HG02885 (cell line): ENCODE measurements around the gene SZRD1.

Experiments used
- ATAC-seq: cut with Tn5 transposase; IDR thresholded peaks from one replicate; pipeline ENCODE4 v1.9.1; 2021; ENCODE audit warnings: mild to moderate bottlenecking; ENCODE audit not compliant: unreplicated experiment, poor library complexity

Gene SZRD1

DNA sequence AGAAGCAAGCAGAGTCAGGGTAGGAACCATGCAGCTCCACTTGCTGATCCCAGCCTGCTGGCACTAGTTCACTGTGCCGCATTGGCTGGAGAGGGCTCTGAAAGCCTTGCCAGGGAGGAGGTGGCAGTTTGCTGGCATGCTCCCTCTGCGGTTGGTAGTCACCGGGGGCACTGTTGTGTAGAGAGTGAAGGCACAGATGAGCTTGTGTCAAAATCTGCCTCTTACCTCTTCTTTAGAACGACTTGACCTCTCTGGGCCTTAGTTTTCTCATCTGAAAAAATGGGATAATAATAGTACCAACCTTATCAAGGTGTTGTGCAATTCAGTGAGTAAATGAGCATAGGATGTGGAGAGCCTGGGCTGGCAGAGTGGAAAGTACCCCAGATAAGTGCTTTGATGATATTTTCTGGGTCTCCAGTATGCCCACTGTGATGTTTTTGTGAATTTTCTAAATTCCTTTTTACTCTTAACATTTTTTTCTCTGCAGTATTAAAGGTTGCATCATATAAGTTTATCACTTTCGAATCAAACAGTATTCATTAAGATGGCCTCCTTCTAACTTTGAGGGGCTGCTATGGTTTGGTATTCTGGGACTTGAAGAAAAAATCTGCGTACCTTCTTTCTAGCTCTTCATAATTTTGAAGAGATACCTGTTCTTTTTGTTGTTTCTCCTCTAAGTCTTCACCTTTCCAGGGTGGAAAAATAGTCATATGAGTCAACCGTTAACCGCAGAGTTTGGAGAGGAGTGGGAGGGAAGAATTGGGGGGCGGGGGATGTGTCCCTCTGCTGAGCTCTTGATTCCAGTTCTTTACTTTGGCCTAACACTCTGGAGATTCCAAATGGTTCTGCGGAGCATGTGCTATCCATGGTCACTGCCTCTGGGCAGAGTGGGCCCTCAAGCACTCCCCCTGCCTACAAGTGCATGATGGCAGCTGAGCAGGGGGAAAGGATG, 26.8 kb downstream of the SZRD1 start:
- ATAC-seq = no peak

DNA sequence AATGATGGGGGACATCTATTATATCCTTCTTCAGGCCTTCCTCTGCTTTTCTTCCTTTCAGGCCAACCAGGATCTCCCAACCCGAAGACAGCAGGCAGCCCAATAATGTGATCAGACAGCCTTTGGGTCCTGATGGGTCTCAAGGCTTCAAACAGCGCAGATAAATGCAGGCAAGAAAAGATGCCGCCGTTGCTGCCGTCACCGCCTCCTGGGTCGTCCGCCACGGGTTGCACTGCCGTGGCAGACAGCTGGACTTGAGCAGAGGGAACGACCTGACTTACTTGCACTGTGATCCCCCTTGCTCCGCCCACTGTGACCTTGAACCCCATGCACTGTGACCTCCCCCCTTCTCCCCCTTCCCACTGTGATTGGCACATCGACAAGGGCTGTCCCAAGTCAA, 27.9 kb downstream of the SZRD1 start:
- ATAC-seq = no peak

DNA sequence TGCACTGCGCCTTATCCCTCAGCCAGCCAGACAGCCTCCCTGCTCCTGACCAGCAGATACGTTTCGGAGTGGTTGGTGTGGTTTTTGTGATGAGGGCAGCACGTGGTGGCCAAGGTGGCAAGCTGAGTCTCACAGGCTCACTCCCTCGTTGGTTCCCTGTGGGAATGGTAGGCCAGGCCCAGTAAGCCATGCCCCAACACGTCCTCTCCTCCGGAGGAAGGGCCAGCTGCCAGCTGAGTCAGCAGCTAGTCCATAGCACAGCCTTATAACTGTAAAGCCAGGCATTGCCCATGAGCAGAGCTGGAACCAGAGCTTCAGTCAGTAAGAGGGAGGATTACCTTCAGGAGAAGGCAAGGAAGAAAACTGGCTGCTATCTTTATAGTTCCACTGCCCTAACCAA, 29.5 kb downstream of the SZRD1 start:
- no peak for ATAC-seq

DNA sequence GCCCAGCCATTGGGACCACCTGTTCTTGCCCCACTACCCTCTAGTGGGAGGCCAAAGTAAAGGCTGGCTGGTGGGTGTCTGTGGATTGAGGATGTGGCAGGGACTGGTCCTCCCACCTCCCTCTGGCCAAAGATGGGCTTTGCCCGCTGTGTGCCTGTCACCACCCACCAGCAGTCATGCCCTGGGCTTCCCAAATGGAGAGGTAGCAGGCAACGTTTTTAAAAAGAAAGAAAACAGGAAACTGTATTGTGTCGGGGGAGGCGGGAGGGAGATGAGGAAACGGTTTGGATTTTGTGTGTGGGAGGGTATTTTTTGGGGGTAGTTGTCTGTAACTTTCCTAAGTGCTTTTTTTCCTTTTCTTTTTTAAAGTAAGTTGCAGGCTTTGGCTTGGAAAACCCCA, 30.1 kb downstream of the SZRD1 start:
- ATAC-seq = no peak

DNA sequence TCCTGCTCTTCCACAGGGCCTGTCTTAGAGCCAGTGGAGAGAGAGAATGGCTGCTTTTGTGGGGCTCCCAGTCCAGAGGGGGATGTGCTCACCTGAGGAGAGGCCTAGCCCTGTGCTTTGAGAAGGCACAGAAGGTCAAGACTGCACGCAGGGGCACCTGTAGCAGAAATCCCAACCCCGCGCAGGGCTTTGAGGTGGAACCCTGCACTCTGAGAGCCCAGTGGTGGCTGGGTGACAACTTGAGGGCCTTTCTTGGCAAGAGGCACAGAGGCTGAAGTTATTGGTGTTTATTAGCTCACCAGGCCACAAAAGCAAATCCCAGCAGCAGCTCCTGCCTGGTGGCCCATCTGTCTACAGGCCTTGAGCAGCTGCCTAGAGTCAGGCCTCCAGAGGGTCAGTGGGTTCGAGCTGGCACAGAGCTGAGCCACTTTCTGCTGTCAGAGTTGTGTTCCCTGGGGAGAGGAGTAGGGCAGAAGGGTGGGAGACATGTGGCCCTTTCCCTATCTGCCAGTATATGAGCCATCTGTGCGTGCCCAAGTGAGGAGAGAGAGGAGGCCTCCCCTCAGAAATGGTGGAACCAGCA, 31.4 kb downstream of the SZRD1 start:
- ATAC-seq = no peak

DNA sequence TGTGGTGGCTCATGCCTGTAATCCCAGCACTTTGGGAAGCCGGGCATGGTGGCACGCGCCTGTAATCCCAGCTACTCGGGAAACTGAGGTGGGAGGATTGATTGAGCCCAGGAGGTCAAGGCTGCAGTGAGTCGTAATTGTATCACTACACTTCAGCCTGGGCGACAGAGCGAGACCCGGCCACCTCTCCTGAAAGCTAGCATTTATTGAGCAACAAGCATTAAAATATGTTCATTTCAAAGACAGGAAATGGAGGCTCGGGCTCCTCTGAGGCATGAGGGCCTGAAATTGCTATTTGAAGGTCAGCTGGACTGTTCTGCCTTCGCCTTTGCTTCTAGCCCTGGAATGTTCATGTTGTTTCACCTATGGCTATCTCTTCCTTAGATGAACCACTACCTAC, 35.7 kb downstream of the SZRD1 start:
- ATAC-seq = no peak

DNA sequence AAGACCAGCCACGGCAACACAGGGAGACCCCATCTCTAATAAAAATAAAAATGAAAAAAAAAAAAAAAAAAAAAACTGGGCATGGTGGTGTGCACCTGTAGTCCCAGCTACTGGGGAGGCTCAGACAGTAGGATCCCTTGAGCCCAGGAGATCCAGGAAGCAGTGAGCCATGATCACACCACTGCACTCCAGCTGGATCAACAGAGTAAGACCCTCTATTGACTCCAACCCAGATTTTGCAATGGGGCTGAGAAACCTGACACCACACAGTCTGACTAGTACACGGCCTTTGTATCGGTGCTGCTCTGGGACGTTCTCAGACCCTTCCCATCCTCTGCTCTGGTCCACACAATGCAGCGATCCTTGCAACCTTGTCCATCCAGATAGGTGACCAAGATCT, 38.4 kb downstream of the SZRD1 start:
- ATAC-seq = no peak

DNA sequence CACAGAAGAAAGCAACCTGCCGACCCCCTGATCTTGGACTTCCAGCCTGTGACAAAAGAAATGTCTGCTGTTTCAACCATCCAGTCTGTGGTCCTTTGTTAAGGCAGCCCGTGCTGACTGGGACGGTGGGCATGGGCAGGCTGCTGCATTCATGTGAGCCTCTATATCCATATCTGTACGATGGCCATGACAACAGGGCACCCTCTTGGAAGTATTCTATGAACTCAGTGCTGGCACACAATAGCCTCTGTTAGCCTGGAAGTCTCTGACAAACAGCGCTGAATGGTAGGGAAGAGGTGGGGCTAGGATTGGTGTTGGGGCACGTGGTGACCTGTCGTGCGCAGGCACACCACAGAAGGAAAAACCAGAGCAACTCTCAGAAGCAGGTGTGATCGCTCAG, 39.8 kb downstream of the SZRD1 start:
- no peak for ATAC-seq

DNA sequence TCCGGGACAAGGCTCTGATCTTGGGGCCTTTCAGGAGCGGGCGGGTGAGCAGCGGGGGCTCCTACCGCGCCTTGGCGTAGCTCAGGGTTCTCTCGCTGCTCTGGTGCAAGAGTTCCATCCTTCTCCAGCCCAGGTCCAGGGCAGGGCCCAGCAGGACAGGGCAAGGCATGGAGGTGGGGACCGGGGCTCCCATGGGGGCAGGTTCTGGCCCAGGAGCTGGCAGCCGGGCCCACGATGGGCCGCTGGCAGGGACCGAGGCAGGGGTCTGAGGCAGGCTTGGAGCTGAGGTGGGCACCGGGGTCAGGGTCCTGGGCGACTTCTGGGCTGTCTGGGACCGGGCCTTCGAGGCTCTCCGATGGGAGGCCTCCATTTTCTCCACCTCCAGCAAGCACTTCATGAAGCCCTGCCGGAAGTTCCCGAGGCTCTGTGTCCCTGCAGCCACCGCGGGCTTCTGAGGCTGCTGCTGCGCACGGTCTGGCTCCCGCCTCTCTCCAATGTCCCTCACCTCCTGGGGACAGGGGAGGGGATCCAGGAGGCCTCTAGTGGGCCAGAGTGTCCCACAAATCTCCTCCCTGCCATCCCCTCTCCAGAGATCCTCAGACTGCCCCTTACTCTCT, 42.6 kb downstream of the SZRD1 start:
- no peak for ATAC-seq

DNA sequence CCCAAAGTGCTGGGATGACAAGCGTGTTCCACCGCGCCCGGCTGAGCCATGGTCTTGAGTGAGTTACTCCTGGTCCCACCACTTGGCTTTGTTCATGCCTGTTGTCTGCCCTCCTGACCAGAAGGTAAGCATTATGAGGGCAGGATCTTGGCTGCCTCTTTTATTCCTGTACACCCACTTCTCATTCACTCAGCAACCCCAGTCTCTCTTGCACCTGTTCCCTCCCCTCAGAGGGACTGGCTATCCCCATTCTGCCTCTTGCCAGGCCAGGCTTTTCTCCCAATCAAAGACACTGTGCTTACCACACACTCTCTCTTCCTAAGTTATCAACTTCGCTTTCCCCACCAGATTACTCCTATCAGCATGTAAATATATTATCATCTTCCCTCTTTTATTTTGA, 43.8 kb downstream of the SZRD1 start:
- no peak for ATAC-seq

DNA sequence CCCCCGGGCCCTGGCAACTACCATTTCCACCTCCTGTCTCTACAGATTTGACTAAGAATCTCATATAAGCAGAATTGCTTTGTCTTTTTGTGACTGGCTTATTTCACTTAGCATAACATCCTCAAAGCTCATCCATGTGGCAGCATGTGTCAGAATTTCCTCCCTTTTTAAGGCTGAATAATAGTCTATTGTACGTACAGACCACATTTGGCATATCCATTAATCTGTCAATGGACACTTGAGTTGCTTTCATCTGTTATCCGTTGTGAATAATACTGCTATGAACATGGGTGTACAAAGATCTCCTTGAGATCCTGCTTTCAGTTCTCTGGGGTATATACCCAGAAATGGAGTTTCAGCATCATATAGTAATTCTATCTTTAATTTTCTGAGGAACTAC, 46.1 kb downstream of the SZRD1 start:
- no peak for ATAC-seq

DNA sequence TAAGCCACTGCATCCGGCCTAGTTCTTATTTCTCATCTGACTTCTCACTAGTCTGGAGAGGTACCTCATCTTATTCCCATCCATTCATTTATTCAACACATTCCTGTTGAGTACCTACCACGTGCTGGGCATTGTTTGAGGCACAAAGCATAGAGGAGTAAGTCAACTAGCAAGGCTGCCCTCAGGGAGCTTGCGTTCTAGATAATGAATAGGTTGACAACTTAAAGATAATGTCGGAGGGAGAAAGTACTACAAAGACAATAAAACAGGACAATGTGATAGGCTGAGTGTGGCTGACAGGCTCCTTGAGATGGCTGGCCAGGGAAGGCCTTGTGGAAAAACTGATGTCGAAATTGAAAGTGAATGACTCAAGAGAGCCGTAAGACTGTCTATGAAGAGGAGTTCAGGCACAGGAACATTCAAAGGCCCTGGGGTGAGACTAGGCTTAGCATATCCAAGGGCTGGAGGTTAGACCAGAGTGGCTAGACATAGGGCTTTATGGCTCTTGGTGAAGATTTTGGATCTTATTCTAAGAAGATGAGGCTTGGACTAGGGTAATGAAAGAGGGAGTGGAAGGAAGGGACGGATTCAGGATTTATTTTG, 51.9 kb downstream of the SZRD1 start:
- ATAC-seq = no peak

DNA sequence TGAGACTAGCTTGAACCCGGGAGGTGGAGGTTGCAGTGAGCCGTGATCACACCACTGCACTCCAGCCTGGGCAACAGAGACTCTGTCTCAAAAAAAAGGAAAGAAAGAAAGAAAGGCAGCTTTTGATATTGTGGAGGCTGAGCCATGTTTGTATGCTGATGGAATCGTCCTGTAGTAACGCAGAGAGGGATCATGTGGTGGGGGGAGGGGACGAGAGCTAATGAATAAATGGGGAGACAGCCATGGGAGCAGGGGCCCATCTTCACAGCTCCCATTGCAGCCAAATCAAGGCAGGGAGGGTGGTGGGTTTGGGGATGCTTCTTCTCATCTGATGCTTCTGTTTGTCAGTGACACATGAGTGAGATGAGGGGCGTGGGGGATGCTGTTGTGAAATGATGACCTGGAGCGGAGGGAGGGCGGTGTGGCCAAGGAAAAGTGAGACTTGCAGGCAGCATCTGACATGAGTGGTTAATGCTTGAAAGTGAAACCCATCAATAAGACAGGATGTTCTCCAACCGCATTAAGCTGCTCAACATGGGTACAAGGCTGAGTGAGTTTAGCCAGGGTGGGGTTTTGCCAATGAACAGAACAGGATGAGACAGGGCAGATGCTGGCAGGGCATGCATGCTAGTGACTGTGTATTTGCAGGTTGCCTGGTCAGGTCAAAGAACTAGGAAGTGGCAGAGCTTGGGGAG, 53.5 kb downstream of the SZRD1 start:
- peak; percentile 71 for ATAC-seq

DNA sequence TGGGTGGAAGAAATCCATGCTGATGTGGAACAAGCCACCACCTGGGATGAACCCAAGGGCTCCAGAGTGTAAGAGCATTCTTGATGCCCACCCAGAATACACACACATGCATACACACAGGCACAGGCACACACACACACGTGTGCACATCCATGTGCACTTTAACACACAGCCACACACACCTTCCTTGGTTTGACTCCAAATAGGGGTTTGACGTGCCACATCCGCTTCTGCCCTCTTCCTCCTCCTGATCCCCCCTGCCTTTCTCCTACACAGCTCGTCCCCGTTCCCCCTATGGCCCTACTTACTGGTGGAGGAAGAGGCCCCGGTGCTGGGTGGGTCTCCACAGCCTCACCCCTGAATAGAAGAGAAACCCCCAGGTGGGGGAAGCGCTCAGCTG, 54.2 kb downstream of the SZRD1 start:
- no peak for ATAC-seq

DNA sequence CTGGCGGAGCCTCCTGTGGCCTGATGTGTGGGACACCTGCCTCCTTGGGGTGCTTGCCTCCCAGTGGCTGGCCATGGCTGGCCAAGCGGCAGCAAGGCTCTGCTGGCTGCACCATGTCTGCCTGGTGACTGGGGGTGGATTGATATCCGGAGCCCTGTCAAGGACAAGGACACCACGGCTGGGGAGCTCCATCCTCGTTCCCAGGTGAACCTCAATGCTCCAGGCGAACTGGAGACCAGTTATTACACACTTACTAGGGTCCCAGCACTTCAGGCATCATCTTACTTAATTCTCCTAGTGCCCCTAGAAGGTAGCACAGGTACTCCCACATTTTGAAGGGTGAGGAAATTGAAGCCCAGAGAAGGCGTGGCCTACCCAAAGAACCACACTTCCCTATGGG, 55.0 kb downstream of the SZRD1 start:
- no peak for ATAC-seq

DNA sequence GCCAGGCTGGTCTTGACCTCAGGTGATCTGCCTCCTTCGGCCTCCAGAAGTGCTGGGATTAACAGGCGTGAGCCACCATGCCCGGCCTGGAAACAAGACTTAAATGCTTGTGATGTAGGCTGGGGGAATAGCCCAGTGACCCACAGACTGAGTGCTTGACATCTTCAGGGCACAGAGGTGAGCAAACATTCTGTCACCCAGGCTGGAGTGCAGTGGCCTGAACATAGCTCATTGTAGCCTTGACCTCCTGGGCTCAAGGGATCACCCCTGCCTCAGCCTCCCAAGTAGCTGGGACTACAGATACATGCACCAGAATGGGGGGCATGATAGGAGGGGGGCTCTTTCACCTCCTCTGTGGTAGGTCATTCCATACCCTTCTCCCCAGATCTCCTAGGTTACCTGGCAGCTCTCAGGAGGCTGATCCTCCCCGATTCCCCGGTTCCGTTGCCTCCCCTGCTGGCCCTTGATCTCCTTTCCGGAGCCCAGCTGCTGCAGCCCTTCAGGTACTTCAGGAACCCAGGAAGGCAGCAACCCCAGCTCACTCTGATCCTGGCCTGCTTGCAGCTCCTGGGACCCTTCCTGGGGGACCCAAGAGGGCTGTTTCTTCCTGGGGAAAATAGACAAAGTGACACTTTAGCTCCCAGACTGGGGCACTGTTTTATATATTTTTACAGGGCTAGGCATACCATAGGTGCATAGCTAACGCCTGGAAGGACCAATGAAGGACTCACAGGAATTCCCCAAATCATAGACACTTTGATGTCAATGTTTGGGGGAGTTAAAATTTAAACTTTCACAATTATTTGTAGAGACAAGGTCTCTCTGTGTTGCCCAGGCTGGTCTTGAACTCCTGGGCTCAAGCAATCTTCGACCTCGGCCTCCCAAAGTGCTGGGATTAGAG, 58.3 kb downstream of the SZRD1 start:
- no peak for ATAC-seq

DNA sequence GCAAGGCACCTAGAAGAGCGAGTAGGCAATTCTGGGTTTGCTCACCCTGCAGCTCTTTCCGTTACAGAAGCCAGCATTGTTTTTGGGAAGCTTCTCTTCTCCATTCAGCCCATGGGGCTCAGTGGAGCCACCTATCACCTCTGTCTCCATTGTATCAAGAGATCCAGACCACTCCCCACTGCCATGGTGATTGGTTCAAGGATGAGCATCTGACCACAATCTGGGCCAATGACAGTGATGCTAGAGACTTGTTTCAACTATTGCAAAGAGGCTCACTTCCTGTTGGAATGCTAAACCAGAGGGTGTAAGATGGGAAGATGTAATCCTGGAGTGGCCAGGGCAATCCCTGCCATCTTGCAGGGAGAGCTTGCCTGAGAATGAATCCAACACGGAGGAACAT, 63.6 kb downstream of the SZRD1 start:
- ATAC-seq = no peak

DNA sequence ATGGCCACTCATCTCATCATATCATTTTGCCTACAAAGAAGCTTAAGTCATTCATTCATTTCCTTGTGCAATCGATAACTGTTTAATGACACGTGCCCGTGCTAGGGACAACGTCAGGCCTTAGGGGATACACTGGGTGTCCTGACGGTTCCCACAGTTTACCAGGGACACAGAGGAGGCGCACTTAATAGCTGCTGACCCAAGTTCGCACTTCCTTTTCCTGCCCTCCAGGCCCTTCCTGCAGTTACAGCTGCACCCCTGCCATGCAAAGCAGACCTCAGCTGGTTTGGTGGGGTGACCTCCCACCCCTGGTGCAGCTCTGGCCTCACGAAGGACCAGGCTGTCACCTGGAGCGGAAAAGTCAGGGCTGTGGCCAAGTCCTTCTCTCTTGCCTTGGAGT, 66.0 kb downstream of the SZRD1 start:
- no peak for ATAC-seq

DNA sequence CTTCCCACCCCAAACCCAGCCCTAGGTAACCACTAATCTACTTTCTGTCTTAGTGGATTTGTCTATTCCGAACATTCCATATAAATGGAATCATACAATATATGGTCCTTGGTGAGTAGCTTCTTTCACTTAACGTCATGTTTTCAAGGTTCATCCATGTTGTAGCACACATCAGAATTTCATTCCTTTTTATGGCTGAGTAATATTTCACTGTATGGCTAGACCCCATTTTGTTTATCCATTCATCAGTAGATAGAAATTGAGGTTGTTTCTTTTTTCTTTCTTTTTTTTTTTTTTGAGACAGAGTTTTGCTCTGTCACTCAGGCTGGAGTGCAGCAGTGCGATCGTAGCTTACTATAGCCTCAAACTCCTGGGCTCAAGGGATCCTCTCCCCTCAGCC, 67.0 kb downstream of the SZRD1 start:
- no peak for ATAC-seq

DNA sequence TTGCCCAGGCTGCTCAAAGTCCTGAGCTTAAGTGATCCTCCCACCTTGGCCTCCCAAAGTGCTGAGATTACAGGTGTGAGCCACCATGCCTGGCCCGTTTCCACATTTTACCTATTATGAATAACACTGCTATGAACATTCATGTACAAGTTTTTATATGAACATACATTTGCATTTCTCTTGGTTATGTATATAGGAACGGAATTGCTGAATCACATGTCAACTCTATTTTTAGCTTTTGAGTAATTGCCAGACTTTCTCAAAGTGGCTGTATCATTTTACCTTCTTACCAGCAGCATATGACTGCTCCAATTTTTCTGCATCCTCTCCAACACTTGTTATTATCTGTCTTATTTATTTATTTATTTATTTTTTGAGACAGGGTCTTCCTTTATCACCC, 67.5 kb downstream of the SZRD1 start:
- no peak for ATAC-seq
